Transverse colon (tissue), 4 donors: Measurements from ENCODE around the gene CAMTA1.

Source experiments
- CTCF ChIP-seq, 5 experiments: fragments of 200-600 bp in 3 of 5; fragments of 450-650 bp in 2 of 5; sonication (generic) in 3 of 5; IDR thresholded peaks; 1 replicate in 2 of 5; 2 replicates in 3 of 5; pipeline ENCODE4 v1.5.1; 2016 to 2017; ENCODE audit warnings: antibody characterized with exemption in 5 of 5, inconsistent platforms in 3 of 5, mild to moderate bottlenecking in 2 of 5, moderate library complexity in 1 of 5
- EP300 ChIP-seq: sonication (generic); formaldehyde crosslinking; IDR thresholded peaks from one replicate; pipeline ENCODE4 v1.6.1; 2017; ENCODE audit warnings: antibody characterized with exemption, low read depth
- POLR2A ChIP-seq: fragments of 450-650 bp; IDR thresholded peaks from one replicate; pipeline ENCODE4 v1.6.1; 2016; ENCODE audit warnings: antibody characterized with exemption, mild to moderate bottlenecking, moderate library complexity
- POLR2AphosphoS5 ChIP-seq, 3 donors: sonication (generic); formaldehyde crosslinking; IDR thresholded peaks; one replicate each; pipeline ENCODE4 v1.6.1; 2016; ENCODE audit warnings: antibody characterized with exemption in 3 of 3

- TF ChIP-seq CTCF (IDR thresholded peaks at IDR 0.05) (no peak), POLR2A (no peak), POLR2AphosphoS5 (IDR thresholded peaks at IDR 0.05) (no peak), EP300 (no peak)
These were observed 590.1 kb downstream of the CAMTA1 start for GRCh38 chr1:7375329-7375728.
